IPS-NIHi11 (cell line): Measurements from ENCODE around the gene ARL10.

Experiments
- DNase-seq: peaks from one replicate; pipeline ENCODE4 v3.0.0; 2012; ENCODE audit warnings: mixed read lengths, low spot score

The ARL10 gene

DNA sequence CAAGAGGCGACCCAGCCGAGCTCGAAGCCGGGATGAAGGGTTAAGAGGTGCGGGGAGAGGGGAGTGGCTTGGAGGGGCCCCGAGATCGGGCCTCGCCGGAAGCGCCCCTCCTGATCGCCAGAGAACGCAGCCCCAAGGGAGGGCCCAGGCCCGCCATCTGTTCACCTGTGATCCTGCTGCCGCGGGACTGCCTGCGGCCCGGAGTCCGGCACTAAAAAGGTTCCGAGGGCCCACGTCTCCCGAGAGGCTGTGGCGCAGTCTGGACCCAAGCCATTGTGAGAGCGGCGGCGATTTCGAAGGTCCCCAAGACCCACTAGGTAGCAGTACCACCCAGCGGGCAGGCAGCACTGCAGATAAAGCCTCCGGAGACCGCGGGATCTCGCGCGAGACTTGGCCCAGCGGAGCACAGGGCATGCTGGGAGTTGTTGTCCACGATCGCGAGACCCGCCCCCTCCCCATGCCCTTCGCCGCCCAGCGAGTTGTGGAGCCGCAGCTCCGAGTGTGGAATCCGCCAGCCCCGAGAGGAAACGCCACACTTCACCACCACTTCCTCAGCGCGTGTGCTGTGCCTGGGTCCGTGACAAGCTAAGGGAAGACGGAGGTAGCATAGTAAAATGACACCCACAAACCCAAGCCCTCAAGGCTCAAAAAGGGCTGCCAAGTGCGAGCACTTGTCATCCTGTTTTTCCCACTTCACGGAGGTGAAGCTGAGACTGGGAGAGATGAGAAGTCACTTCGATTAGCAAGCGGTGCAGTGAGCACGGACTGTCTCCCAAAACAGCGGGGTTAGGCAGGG is 3.7 kb upstream of the ARL10 start, which contains the start of gene KIAA1191:
KIAA1191 (minus strand) TSS at position 328 of the 796 bp plus-strand sequence. CDS start 2,256 bp downstream, outside the sequence.
- peak; percentile 89 for DNase-seq

DNA sequence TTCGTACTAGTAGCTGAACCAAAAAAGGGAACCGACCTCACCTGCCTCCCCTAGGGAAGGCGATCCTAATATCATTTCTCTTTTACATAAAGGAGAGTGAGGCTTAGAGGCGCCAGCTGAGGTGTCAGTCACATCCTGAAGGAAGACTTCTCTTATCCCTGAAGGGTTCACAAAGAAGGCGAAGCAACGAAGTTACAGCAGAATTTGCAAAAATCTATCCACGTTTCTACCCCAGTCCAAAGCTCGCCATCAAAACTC is 3.1 kb upstream of the ARL10 start:
- no peak for DNase-seq

DNA sequence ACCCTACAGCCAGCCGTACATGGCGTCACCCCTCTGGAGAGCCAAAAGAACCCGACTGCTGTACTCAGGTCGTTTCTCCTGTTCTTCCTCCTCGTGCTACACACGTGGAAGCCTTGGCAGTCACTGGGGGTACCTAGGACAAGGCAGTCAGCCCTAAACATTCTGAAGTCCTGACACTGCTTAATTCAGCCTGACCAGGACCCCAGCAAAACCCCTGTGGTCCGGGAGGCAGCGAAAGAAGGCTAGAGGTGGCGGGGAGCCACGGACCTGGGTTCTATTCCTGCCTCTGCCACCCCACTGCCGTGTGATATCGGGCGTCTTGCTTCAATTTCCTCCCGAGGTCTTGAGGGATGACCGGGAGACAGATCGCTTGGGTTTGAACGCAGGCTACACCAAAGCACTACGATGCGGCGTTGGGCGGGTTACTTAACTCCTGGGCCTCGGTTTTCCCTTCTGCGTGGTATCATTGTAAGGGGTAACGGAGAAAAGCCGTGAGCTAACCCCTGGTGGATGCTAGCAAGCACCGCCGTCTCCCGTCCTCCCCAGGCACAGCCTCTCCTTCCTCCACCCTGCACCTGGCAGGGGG is 429 bp upstream of the ARL10 start:
- DNase-seq: no peak

DNA sequence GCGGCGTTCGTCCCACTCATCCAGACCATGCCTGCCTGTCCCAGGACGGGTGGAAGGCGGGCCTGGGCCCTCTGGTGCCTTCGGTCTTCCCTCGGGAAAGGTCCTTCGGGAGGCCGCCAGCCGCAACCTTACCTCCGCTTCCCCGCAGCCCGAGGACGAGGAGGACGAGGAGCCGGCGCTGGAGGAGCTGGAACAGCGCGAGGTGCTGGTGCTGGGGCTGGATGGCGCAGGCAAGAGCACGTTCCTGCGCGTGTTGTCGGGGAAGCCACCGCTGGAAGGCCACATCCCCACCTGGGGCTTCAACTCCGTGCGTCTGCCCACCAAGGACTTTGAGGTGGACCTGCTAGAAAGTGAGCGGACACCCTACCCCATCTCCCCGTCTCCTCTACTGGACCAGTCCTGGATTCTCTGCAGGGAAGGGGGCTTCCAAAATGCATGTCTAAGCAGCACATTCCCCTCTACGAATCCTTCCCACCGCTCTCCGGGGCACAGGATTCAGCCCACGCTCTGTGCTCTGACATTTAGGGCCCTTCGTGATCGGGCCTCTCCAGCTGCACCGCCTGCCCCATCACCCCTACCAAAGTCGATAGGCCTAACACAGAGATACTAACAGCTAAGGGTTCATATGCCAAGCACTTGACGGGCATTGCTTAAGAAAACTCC is 1.1 kb downstream of the ARL10 start:
- peak; percentile 39 for DNase-seq

DNA sequence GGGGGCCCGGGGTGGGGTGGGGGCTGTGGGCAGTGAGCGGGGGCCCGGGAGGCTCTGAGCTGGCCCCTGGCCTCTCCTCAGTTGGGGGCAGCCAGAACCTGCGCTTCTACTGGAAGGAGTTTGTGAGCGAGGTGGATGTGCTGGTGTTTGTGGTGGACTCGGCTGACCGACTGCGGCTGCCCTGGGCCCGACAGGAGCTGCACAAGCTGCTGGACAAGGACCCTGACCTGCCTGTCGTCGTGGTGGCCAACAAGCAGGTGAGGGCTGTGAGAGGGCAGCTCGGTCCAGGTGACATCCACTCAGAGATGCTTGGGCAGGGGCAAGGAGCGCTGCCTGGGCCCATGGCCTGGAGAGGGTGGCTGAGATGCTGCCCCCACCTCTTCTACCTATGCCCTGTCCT is 3.4 kb downstream of the ARL10 start:
- DNase-seq: no peak

DNA sequence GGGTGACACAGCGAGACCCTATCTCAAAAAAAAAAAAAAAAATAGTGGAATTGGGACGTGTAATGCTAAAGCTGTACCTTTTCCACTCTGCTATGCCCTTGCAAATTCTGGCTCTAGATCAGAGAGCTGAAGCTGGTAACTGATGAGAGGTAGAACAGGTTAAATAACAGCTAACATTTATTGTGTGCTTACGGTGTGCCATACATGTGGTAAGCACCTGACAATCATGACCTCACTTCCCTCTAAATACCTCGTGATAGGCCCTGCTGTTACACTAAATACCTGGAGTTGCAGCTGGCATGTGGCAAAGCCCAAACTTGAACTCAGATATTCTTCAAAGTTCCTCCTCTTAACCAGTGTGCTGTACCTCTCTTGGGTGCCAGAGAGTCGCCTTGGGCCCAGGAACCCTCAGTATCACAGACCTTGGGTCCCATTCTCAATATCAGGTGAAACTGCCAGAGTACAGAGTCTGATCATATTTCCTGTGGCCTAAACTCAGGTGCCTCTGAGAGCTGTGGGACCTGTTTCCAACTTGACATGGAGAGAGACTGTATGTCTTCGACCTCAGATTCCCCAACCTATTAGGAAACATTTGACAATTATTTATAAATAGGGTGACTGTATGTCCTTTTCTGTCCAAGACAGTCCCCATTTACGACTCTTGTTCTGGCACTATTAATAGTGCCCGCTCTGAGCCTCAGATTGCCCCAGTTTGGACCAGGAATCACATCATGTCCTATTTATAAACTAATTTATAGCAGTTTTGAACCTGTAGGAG is 4.8 kb downstream of the ARL10 start:
- DNase-seq: no peak

DNA sequence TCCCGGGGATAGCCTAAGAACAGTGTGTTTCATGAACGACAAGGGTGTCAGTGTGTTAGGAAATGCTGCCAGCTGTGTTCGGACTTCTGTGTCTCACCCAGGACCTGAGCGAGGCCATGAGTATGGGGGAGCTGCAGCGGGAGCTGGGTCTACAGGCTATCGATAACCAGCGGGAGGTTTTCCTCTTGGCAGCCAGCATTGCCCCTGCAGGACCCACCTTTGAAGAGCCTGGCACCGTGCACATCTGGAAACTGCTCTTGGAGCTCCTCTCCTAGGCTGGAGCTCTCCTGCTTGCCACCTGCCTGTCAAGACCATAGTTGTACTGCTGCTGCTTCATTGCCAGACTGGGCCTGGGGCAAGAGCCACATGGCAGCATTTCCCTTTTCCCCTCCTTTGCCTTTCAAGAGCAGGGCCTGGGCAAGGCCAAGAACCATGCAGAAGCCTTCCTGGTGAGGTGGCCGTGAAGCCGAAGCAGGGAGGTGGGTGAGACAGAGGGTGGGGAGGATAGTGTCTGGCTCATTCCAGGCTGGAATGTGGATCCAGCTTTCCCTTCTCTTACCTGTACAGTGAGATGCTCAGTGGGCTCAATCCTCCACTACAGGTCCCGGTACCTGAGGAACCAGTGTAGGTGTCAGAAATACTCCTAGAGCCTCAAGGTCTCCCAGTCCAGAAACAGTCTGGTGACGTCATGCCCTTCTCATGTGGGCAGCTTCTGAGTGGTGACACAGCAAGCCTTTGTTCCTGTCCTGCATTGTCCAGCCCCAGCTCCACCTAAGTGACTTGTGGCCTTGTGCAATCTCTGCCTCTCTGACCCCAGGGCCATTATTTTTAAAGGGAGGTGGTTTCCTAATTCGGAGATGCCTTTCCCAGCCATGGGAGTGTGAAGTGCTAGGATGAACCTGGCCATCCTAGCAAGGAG is 6.6 kb downstream of the ARL10 start:
- DNase-seq: no peak

DNA sequence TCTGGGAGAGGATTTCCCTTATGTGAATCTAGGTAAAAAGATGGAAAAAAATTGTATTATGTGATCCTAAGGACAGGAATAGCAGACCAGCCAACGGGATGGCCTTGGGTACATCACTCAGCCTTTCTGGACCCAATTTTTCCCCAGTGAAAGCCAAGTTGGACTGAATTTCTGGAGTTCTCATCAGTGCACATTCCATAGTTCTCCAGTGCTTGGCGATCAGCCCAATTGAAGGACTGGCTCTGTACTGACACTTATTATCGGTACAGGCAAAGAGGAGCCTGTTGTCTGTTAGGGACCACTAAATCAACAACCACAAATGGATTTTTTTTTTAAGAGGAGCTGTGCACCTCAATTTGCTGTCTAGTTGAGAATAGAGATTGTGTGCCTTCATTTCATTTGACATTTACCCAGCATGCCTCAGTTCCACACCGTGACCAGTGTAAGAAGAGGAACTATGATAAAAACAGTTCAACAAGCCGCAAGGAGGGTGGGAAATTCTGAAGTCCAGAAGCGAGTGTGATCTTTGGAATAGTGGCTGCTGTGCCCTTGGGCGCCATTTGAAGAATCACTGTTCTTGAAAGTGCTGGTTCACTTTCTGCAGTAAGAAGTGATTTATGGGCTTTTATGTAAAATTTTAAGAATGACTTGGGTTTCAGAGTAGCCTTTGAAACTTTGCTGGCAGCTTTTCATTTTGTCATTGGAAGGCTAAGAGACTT is 8.0 kb downstream of the ARL10 start:
- no peak for DNase-seq

DNA sequence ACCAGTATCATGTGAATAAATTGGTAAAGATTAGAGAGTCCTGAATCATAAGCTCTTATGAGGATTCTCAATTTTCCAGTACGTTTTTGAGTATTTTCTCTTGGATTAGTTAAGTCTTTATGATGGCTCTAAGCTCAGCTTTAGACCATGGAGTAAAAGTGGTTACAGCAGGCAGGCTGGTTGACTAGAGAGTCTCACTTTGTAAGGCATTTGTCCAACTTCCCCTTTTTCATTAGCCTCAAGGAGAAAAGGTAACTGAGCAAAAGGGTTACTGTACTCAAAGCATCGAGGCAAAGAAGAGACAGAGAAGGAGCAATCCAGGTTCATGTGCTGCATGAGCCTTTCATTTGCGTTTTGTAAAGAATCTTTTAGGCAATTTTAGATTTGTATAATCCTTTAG is 14.6 kb downstream of the ARL10 start:
- DNase-seq: no peak

DNA sequence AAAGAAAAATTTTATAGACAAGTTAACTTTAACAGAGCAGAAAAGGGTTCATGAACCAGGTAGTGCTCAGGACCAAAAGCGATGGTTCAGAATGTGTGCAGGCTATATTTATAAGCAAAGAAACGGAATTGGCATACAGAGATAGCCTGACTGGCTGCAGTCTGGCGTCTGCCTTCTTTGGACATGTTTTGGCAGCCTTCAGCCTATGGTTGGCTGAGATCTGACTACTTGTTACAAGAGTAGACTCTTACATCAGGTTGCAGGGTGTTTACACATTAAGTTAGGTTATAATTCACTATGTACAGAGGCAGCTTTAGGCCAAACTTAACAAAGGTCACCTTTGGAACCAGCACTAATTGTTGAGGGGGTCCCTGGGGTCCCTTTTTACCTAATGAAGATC is 16.1 kb downstream of the ARL10 start:
- DNase-seq: no peak

DNA sequence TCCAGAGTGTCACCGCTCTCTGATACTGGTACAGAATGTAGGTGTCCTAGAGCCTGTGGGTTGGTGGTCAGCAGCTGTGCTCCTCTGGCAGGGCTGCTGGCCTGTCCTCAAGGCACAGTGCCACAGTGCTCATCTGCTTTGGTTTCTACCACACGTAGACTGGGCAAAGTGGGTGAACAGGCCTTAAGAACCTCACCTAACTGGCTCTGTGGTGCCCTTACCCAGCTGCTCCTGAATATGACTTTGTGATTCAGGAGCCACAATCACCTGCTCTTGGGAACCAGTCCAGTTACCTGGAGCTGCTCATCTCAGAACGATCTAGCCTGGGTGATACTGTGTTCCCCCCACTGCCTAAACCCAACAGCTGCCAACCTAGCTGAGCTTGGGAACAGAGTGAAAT is 16.7 kb downstream of the ARL10 start:
- no peak for DNase-seq

DNA sequence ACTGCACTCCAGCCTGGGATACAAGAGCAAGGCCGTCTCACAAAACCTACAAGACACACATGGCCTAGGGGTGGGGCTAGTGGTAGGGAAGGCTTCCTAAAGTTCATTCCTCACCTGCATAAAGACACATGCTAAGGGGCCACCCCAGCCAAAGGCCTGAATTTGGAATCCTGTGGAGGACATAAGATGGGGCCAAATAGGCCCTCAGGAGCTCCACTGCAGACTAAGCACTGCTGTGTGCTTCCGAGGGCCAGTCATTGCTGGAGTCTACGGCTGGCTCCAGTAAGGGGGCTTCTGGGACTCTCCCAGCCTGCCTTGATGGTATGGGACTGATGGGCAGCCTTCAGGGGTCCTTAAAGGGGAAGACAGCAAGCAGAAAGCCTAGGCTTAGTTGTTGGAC is 17.4 kb downstream of the ARL10 start:
- no peak for DNase-seq

DNA sequence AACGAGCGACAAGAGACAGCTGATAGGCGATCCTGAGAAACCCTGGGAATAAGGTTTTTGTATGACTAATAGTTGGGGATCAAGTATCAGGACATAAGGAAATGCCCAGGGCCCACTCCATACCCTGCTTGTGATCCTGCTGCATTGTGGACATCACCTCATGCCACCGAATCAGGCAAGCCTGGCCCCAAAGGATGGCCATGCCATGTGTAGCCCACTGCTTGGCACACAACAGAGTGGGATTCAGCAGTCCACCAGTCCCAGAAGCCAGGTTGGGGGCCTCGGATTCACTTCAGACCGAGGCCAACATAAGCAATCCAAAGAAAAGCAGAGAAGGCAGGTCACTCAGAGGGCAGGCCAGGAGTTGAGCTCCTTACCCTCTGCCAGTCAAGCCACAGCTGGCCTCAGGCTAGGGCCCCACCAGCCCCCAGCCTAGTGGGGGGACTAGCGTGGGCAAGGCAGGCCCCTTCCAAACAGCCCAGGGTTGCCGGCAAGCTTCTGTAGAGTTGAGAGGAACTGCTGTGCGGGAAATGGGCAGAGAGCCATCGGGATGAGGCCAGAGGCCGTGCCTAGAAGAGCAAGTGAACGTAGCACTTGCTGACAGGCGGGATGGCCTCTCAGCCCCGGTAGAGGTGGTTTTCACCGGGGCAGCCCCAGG is 18.1 kb downstream of the ARL10 start:
- no peak for DNase-seq

DNA sequence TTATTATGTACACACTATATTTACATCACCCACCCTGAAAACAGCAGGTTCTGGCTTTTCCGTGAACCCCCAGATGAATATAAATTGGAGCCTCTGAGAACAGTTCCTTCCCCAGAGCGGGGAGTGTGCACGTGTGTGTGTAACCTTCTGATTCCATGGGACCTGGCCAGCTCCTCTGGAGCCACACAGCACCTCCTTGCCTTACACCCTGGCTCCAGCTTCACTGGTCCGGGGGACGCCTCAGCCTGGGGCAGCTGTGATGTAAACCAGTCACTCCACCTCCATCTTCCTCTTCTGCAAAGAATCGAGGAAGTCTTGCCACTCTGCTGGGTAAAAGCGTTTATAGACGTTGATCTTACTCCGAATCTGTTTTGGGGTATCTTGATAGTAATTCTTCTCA is 18.7 kb downstream of the ARL10 start:
- DNase-seq: no peak

DNA sequence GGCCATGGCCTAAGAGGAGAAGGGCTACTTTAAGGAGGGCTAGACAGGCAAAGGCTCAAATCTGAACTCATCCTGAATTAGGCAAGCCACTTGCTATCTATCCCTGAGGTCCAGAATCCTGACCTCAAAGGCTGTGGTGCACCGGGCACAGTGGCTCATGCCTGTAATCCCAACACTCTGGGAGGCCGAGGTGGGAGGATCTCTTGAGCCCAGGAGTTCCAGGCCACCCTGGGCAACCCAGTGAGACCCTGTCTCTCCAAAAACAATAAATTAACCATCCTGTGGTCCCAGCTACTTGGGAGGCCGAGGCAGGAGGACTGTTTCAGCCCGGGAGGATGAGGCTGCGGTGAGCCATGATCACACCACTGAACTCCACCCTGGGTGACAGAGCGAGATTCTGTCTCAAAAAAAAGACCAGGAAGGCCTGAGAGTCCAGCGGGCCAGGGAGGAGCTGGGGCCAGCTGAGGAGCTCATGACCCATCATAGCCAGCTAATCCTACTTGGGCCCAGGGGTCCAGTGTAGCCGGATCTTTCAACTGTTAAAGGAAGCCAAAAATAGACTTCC is 19.2 kb downstream of the ARL10 start:
- DNase-seq: no peak

DNA sequence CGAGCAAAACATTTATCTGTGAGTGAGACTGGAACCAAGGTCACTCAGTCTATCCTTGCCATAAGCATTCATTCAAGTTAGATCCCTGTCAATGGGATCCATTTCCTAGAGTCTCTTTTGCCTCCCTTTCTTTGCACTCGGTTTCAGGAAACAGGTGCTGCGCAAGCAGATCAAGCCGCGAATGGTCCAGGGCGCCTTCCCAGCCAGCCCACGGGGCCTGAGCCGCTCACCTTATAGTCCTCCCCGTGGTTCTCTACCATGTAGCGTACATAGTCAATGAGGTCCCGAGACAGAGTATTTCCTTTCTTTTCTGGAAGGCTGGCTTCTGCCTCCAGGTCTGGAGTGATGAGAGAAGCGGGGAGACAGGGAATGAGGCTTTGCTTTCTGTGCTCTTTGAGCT is 19.7 kb downstream of the ARL10 start:
- no peak for DNase-seq

DNA sequence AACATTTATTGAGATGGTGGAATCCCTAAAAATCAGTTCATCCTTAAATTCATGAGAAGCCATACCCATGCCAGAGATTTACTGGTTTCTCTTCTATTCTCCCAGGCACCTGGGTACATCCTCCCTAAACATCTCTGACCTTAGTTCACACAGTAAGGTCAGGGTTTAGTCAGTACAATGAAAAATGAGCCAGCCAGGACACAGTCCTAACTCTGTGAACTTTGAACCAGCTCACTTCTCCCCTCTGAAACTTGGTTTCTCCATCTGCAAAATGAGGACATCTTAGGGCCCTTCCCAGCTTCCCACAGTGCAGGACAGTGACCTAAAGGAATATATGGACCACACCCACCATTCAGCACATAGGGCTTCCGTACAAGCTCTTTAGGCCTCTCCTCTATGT is 21.2 kb downstream of the ARL10 start:
- no peak for DNase-seq

DNA sequence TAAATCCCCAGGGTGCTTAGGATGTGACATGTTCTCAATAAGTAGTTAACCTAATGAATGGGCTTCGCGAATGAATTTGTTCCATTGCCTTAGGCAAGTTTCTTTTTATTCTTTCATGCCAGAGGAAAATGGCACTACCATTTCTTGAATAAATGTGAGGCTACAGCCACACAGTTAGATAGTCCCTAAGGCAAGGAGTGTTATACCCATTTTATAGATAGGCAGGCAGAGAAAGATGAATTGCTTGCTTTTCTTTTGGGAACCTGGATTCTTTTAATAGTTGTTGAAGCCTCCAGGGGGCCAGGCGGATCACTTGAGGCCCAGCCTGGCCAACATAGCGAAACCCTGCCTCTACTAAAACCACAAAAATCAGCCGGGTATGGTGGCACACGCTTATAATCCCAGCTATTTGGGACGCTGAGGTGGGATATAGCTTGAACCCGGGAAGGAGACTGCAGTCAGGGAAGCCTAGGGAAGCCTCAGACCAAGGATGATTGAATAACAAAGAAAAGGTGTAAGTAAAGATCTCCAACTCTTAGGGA is 22.2 kb downstream of the ARL10 start:
- no peak for DNase-seq

DNA sequence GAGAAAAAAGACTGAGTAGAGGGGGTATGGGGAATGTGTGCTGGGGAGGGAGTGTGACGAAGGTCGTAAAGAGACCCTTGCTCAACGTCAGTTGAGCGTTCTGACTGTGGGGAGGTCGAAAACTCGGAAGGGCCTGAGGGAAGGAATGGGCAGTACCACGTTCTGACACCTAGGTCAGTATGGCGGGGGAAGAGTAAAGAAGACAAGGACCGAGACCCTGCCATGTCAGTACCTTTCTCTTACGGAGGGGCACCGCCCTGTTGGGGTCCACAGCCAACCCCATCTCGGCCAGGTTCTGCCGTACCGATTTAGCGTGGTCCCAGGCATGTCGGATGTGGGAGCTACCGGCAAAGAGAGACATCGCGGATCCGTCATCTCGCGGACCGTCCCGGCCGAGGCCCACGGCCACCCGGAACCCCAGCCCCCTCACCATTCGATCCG is 22.7 kb downstream of the ARL10 start:
- DNase-seq: peak; percentile 53
